Fibroblast of lung (primary cell): ENCODE data around the gene OGDH.

ENCODE experiments used
- EZH2 ChIP-seq: IDR thresholded peaks from 2 replicates; pipeline ENCODE4 v1.5.1; 2012; ENCODE audit warnings: low read length, control low read depth, mild to moderate bottlenecking; ENCODE audit errors: missing control alignments
- TF ChIP-seq, protein P1 (sequence below), 2 donors: IDR thresholded peaks in 1 of 2; conservative IDR thresholded peaks in 1 of 2; 1 replicate in 1 of 2; 2 replicates in 1 of 2; pipeline ENCODE4 v1.5.1; 2011 to 2012; ENCODE audit warnings: low read length in 2 of 2, control low read depth in 1 of 2, inconsistent platforms in 1 of 2, low read depth in 1 of 2, mild to moderate bottlenecking in 1 of 2

DNA sequence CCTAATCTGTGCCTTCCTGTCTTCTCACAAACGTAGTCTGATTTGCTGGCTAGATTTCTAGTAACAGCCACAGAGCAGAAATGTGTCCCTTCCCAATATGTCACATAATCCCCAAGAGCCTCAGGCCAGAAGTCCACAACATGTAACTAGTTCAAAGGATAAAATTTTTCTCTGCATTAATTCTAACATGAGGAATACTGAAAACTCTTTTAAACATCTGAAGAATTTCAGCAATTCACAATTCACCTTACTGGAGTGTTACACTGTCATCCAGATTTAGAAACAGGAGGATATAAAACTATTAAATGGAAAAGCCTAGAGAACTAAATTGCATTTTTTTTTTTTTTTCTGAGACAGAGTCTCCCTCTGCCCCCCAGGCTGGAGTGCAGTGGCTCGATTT, 30.2 kb upstream of the OGDH start:
- TF ChIP-seq, protein P1, sequence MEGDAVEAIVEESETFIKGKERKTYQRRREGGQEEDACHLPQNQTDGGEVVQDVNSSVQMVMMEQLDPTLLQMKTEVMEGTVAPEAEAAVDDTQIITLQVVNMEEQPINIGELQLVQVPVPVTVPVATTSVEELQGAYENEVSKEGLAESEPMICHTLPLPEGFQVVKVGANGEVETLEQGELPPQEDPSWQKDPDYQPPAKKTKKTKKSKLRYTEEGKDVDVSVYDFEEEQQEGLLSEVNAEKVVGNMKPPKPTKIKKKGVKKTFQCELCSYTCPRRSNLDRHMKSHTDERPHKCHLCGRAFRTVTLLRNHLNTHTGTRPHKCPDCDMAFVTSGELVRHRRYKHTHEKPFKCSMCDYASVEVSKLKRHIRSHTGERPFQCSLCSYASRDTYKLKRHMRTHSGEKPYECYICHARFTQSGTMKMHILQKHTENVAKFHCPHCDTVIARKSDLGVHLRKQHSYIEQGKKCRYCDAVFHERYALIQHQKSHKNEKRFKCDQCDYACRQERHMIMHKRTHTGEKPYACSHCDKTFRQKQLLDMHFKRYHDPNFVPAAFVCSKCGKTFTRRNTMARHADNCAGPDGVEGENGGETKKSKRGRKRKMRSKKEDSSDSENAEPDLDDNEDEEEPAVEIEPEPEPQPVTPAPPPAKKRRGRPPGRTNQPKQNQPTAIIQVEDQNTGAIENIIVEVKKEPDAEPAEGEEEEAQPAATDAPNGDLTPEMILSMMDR (conservative IDR thresholded peaks at IDR 0.05 in 1 of 2, IDR thresholded peaks at IDR 0.05 in 1 of 2; ENCODE audit: low read depth in 1 of 2, low read length in 2 of 2): no peak
- TF ChIP-seq EZH2: no peak
